HG02852 (cell line): Measurements from ENCODE around the gene CELF5.
"Not testable (repeated sequence)": the region's sequence is repeated elsewhere in the genome, so short reads cannot be mapped to it uniquely, and the experiment has no call there.

ENCODE experiments used
- ATAC-seq: cut with Tn5 transposase; IDR thresholded peaks from one replicate; pipeline ENCODE4 v1.9.1; 2021; ENCODE audit warnings: mild to moderate bottlenecking, moderate library complexity; ENCODE audit not compliant: unreplicated experiment

CELF5 gene

DNA sequence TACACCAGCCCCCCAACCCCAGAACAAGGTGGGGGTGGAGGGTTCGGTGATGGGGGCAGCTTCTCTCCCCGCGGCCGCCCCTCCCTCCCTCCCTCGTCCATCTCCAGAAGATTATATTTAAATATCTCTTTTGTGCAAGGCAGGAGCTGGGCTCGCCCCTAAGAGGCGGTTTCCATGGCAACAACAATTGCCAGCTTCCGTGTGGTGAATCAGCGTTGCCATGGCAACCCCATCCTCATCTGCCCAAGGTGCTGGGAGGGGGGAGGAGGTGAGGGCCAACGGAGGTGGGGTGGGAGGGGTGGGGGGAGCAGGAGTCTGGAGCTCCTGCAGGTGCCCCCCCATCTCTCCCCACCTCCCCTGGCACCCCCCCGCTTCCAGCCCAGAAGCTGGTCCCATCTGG lies 46.4 kb downstream of the CELF5 start:
- no peak for ATAC-seq

DNA sequence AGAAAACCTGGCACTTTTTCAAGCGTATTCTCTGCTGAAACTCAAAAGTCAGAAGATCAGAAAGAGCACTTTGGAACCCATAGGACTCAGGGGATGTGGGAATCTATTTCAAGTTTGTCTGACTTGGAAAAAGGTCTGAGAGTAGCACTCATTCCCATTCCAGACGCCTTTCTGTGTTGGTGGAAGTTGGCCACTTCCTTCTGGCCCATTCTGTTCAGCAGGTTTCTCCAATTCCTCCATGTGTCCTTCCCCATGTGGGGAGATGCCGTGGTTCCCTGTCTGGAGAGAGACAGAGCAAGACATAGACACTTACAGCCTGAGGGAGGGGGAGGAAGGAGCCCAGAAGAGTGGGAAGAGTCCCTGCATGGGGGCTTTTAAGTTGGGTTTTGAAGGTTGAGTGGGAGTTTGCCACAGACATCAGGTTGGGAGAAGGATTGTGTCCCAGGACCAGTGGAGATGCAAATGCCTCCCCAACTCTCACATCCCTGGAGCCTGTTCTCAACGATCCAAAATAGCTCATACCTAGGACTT lies 48.0 kb downstream of the CELF5 start:
- ATAC-seq, result no peak

- no peak for ATAC-seq
Measured at GRCh38 chr19:3272952-3273351, 48.5 kb downstream of the CELF5 start.

- ATAC-seq, result no peak
Measured at GRCh38 chr19:3274245-3274941, 49.9 kb downstream of the CELF5 start.

- no peak for ATAC-seq
Measured at GRCh38 chr19:3274942-3275582, 50.6 kb downstream of the CELF5 start.

- ATAC-seq, result no peak
Measured at GRCh38 chr19:3275583-3276340, 51.3 kb downstream of the CELF5 start.

GRCh38 chr19:3276341-3276799 lies 51.9 kb downstream of the CELF5 start:
- no peak for ATAC-seq

- ATAC-seq, result no peak
Measured at GRCh38 chr19:3277649-3278048, 53.2 kb downstream of the CELF5 start.

DNA sequence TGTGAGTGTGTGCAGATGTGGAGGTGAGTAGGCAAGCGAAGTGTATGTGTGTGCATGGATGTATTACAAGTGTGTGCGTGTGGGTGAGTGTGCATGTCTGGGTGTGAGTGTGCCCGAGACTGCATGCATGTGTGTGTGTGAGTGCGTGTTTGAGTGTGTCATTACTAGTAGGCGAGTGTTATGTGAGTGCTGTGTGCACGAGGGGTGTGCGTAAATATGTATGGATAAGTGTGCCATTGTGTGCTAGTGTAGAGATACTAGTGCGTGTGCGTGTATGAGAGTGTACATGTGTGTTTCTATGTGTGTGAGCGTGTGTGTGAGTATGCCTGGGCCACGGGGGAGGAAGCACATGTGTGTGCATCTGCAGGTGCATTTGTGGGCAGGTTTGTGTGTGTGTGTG lies 53.8 kb downstream of the CELF5 start:
- ATAC-seq, result no peak

- ATAC-seq, result no peak
Measured at GRCh38 chr19:3278749-3279148, 54.3 kb downstream of the CELF5 start.

DNA sequence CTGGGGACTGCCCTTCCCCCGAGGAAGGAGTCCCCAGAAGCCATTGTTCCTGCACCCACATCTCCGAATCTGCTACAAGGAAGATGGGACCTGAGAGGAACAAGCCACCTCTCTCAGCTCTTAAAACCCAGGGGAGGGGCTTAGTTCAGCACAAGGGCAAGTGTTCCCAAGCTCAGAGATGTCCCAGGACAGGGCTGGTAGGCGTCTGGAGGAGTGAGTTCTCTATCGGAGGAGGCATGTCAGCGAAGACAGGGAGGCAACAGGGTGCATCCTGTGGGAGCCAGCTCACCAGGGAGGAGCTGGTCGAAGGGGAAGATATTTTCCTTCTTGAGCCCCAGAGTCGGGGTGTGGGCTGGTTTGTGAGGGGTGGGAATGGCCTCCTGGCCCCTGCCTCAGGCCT lies 54.8 kb downstream of the CELF5 start:
- ATAC-seq, result no peak

DNA sequence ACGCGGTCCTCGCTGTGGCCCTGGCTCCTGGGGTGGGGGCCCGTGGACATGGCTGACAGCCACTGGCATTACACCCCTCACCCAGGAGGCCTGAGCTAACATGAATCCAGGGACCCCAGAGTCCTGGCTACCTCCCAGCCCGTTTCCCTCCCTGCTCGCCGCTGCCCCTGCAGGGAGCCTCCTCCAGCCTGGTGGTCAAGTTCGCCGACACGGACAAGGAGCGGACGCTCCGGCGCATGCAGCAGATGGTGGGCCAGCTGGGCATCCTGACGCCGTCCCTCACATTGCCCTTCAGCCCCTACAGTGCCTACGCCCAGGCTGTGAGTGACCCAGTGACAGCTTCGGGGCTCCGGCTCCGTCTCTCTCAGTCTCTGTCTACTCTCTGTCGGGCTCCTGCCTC lies 56.6 kb downstream of the CELF5 start:
- ATAC-seq, result no peak

GRCh38 chr19:3282155-3282554 lies 57.7 kb downstream of the CELF5 start:
- ATAC-seq, result no peak

DNA sequence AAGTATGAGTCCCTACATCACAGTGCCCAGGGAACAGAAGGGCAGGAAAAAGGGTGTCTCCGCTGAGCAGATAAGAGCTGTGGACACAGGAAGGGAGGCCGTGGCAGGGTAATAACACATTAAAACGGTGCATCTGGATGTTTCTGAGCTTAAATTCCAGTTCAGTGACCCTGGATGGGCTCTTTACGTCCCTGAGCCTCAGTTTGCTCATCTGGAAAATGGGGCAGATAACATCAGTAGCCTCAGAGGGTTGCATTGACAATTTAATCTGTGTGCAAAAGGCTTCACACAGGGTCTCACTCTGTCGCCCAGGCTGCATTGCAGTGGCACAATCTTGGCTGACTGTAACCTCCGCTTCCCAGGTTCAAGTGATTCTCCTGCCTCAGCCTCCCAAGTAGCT lies 58.1 kb downstream of the CELF5 start:
- no peak for ATAC-seq

- no peak for ATAC-seq
Measured at GRCh38 chr19:3283246-3283751, 58.8 kb downstream of the CELF5 start.

DNA sequence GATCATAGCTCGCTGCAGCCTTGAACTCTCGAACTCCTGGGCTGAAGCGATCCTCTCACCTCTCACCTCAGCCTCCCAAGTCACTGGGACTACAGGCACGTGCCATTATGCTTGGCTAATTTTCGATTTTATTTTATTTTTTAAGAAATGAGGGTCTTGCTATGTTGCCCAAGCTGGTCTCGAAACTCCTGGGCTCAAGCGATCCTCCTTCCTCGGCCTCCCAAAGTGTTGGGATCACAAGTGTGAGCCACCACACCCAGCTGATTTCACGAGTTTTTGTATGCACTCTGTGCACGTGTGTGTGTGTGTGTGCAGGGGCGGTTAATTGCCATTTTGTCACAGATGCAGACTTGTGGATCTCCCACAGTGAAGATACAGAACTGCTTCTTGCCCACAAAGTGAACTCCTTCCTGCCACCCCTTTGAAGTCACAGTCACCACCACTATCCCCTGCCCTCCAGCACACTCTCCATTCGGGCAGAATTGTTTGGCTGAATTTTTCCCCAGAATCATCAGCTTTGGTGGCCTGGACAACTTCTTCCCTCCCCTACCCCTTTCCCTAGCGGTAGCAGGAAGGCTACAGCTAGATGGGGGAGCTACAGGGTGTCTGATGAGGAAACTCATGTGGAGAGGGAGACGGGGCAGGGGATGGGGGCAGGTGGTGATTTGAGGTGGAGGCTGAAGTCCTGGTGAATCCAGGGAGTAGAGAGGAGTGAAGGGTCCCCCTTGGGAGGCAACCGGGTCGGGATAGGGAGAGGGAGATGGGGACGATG lies 59.6 kb downstream of the CELF5 start:
- no peak for ATAC-seq

DNA sequence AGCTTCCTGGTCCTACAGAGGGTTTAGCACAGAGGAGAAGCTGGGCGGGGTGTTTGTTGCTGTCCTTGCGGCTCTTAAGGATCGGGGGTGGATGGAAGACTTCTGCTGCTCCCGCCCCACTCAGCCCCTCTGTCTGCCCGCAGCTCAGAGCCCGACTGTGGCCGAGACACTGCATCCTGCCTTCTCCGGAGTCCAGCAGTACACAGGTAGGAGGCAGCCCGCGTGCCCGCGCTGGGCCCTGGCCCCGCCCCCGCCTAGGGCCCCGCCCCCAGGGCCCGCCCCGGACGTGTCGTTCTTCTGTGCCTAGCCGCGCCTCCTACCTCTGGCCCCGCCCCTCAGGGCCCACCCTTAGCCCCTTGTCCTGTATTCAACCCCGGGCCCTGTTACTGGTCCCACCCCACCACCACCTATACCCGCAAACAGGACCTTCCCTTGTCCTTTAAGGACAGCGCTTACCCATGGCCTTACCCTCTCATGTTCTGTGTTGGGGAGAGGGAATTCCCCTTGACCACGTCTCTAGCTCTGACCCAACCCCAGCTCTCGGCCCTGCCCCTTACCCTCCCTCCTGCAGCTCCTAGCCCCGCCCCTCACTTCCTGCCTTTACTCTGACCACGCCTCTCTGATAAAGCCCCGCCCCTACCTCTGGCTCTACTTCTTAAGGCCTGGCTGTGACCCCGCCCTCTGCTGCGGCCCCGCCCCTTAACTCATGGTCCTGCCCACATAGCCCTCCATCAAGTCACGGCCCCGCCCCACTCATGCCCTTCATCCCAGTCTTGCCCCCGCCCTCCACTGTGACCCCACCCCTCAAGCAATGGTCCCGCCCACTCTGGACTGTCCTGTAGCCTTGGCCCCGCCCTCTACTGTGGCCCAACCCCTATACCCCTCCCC lies 60.5 kb downstream of the CELF5 start:
- ATAC-seq, result no peak

DNA sequence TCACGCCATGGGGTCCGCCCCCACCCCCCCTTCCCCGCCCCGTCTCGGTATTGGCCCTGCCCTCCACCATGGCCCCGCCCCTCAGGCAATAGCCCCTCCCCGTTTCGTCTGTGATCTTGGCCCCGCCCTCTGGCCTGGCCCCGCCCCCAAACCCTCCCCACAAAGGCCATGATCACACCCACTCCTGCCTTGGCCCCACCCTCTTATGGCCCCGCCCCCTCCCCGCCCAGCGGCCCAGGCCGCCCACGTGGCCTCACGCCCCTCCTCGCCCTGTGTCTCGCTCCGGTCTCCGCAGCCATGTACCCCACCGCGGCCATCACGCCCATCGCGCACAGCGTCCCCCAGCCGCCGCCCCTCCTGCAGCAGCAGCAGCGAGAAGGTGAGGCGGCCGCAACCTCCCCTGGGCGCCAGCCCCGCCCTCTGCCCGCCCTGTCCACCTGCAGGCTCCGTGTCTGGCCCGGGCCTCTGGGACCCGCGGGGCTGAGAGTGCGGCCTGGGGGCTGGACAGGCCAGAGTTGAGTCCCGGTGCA lies 61.3 kb downstream of the CELF5 start:
- no peak for ATAC-seq

DNA sequence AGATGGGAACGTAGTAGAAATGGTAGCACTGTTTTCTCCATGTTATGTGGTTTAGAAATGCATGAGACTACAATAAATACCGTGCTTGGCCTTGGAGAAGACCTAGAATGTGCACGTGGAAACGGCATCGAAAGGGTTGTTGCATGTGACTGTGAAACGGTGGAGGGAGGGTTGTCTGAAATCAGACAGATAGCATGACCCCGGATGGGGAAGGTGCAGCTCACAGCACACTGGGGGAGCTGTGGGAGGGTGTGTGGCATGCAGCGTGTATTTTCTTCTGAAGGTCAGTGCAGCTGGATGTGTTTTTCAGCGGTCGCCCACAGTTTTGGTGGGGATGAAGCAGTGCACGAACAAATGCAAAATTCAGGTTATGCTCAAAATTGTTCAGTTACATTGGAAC lies 63.4 kb downstream of the CELF5 start:
- no peak for ATAC-seq

DNA sequence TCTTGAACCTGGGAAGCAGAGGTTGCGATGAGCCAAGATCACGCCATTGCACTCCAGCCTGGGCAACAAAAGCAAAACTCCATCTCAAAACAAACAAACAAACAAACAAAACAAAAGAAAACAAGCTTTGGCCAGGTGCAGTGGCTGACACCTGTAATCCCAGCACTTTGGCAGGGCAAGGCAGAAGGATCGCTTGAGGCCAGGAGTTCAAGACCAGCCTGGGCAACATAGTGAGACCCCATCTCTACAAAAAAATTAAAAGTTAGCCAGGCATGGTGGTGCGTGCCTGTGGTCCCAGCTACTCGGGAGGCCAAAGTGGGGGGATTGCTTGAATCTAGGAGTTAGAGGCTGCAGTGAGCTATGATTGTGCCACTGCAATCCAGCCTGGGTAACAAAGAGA lies 64.0 kb downstream of the CELF5 start:
- ATAC-seq, result not testable (repeated sequence)
